Measurements from ENCODE around the gene OVCA2. TPM values are rescaled to one million over a fixed set of nuclear protein-coding genes. Genes with fewer than 3 reads are reported as not detected.

Gene OVCA2
- total and polyA plus RNA-seq, 2 donors (not counting 3 experiments of a cell fraction or from before 2014, with no cell fraction given) = 41.3 to 84.2 TPM

- FAIRE-seq (no peak), DNase-seq (ENCODE audit: low read depth, low spot score) (no peak)
- H3K9ac ChIP-seq (replicated peaks; ENCODE audit: extremely low read depth, insufficient read depth, low read length) = no peak overlapping the region
- H3K4me2 ChIP-seq (ENCODE audit: insufficient read depth, low read length) = no peak overlapping the region
- ChIA-PET POLR2A (no interaction called here), CTCF (no interaction called here)
- no peaks in the 10 kb centered on the region for H3K9me3 ChIP-seq (replicated peaks; ENCODE audit: control insufficient read depth, insufficient read depth, low read length)
- dilution Hi-C loops (cut with MboI; ENCODE audit: extremely low pct_ligation_motif_present, low sequenced_read_pairs) (no loop called here), intact Hi-C loops (cut with micrococcal nuclease) (no loop called here)
- H3K9me1 ChIP-seq (replicated peaks; ENCODE audit: control insufficient read depth, extremely low read depth, insufficient read depth, low read length) = no peaks in the 10 kb centered on the region
- H4K20me1 ChIP-seq (replicated peaks; ENCODE audit: control insufficient read depth, extremely low read depth, insufficient read depth, low read length) = no peaks in the 10 kb centered on the region
- no TSS peak for BruUV-seq (replicated peaks)
- TF ChIP-seq CTCF (IDR thresholded peaks at IDR 0.05; ENCODE audit: extremely low read depth in 1 of 2, insufficient read depth in 1 of 2, low read depth in 1 of 2, low read length in 2 of 2) = no peak
- no peak for TF ChIP-seq FOS (IDR thresholded peaks at IDR 0.05; ENCODE audit: borderline replicate concordance, insufficient read depth, low read length)
- TF ChIP-seq POLR2AphosphoS5 (IDR thresholded peaks at IDR 0.05; ENCODE audit: insufficient read depth, low read depth, low read length) = no peak
- no peak for TF ChIP-seq POLR2A (IDR thresholded peaks at IDR 0.05; ENCODE audit: low read depth, low read length)
- H3K27ac ChIP-seq (ENCODE audit: insufficient read depth, low read depth, low read length) = no peak overlapping the region
- no peaks in the 10 kb centered on the region for H3K79me2 ChIP-seq (ENCODE audit: control insufficient read depth, insufficient read depth, low read length)
- no peak overlapping the region for H3K4me3 ChIP-seq (replicated peaks in 1 of 3; ENCODE audit: insufficient read depth in 1 of 3, low read depth in 1 of 3, low read length in 3 of 3)
- H3K4me1 ChIP-seq (ENCODE audit: control insufficient read depth, extremely low read depth, insufficient read depth, low read length) = peaks cover 2% of the 10 kb centered on the region
- no peak overlapping the region for H2AFZ ChIP-seq (ENCODE audit: low read depth, low read length)
- H3K27me3 ChIP-seq (ENCODE audit: control insufficient read depth in 2 of 2, insufficient read depth in 2 of 2, low read length in 2 of 2) = peaks cover 0 to 15% of the 10 kb centered on the region in 2 experiments
- no peaks in the 10 kb centered on the region for H3K36me3 ChIP-seq (ENCODE audit: control insufficient read depth in 2 of 2, extremely low read depth in 1 of 2, insufficient read depth in 2 of 2, low read length in 2 of 2)
Measured at GRCh38 chr17:2015314-2015713, 26.5 kb upstream of the OVCA2 start.

DNA sequence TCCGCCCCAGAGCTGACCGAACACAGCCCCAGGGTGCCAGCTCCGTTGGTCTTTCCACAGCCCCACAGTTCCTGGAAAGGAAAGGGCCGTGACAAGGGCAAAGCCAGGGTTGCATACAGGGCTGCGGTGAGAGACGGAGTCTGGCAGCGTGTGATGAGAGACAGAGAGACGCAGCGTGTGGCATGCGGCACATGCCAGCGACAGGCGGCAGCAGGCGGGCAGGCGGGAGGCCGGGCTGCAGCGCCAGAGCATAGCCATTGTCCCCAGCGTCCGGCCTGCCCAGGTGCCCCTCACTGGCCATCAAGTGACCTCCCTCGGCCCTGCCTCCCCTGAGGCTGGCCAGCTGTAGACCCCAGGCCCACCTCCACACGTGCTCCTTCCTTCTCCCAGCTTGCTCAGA lies 25.3 kb upstream of the OVCA2 start:
- TF ChIP-seq JUN (IDR thresholded peaks at IDR 0.05; ENCODE audit: borderline replicate concordance, insufficient read depth, insufficient read length, low read depth) (no peak), GATA2 (IDR thresholded peaks at IDR 0.05; ENCODE audit: insufficient read depth, insufficient read length, low read depth, low read length) (no peak), FOS (IDR thresholded peaks at IDR 0.05; ENCODE audit: borderline replicate concordance, insufficient read depth, low read length) (no peak), CTCF (IDR thresholded peaks at IDR 0.05; ENCODE audit: extremely low read depth in 1 of 2, insufficient read depth in 1 of 2, low read depth in 1 of 2, low read length in 2 of 2) (no peak)
- peaks cover 0 to 15% of the 10 kb centered on the region in 2 experiments for H3K27me3 ChIP-seq (ENCODE audit: control insufficient read depth in 2 of 2, insufficient read depth in 2 of 2, low read length in 2 of 2)
- BruUV-seq (replicated peaks) = no TSS peak

More for the DNA sequence above, 25.3 kb upstream of the OVCA2 start:
- Histone ChIP-seq H3K4me1 (ENCODE audit: control insufficient read depth, extremely low read depth, insufficient read depth, low read length) (peaks cover 10% of the 10 kb centered on the region), H3K79me2 (ENCODE audit: control insufficient read depth, insufficient read depth, low read length) (no peaks in the 10 kb centered on the region), H3K27ac (ENCODE audit: insufficient read depth, low read depth, low read length) (no peak overlapping the region), H2AFZ (ENCODE audit: low read depth, low read length) (no peak overlapping the region), H3K4me2 (ENCODE audit: insufficient read depth, low read length) (no peak overlapping the region), H3K36me3 (ENCODE audit: control insufficient read depth in 2 of 2, extremely low read depth in 1 of 2, insufficient read depth in 2 of 2, low read length in 2 of 2) (no peaks in the 10 kb centered on the region), H4K20me1 (replicated peaks; ENCODE audit: control insufficient read depth, extremely low read depth, insufficient read depth, low read length) (no peaks in the 10 kb centered on the region), H3K9me1 (replicated peaks; ENCODE audit: control insufficient read depth, extremely low read depth, insufficient read depth, low read length) (no peaks in the 10 kb centered on the region), H3K9me3 (replicated peaks; ENCODE audit: control insufficient read depth, insufficient read depth, low read length) (no peaks in the 10 kb centered on the region), H3K4me3 (replicated peaks in 1 of 3; ENCODE audit: insufficient read depth in 1 of 3, low read depth in 1 of 3, low read length in 3 of 3) (no peak overlapping the region), H3K9ac (replicated peaks; ENCODE audit: extremely low read depth, insufficient read depth, low read length) (no peak overlapping the region)
- ChIA-PET CTCF (no interaction called here), POLR2A (no interaction called here)
- dilution Hi-C loops (cut with MboI; ENCODE audit: extremely low pct_ligation_motif_present, low sequenced_read_pairs) (no loop called here), intact Hi-C loops (cut with micrococcal nuclease) (no loop called here)
- no peak for FAIRE-seq
- DNase-seq (ENCODE audit: low read depth, low spot score) = no peak

All from endothelial cell of umbilical vein (primary cell).